Activated T-helper 2 cell treated with anti-CD3 and anti-CD28 coated beads, Interferon-gamma antibody, Interleukin-2, Interleukin-4, amounts not matched to agents 10 μg/mL and 5 μg/mL and 100 μg/mL, durations not matched to agents 14 hours and 24 hours and 36 hours (primary cell): Measurements from ENCODE around the gene TXNDC8. TPM values are rescaled to one million over a fixed set of nuclear protein-coding genes. Genes with fewer than 3 reads are reported as not detected.
A peak's percentile ranks its signal among the peaks of the same experiment; 100 is the strongest.

Experiments
- DNase-seq: peaks from one replicate; pipeline ENCODE4 v3.0.0; 2021; ENCODE audit warnings: low spot score
- H3K27ac Mint-ChIP-seq: one replicate; pipeline ENCODE4 v1.8.0; 2021; ENCODE audit warnings: mixed read lengths
- H3K27me3 Mint-ChIP-seq: one replicate; pipeline ENCODE4 v1.8.0; 2021; ENCODE audit warnings: low read depth, mixed read lengths
- H3K36me3 Mint-ChIP-seq: one replicate; pipeline ENCODE4 v1.8.0; 2021; ENCODE audit warnings: low read depth, mixed read lengths
- H3K4me1 Mint-ChIP-seq: one replicate; pipeline ENCODE4 v1.8.0; 2021; ENCODE audit warnings: low read depth, mixed read lengths
- H3K4me3 Mint-ChIP-seq: one replicate; pipeline ENCODE4 v1.8.0; 2021; ENCODE audit warnings: low read depth, mild to moderate bottlenecking, moderate library complexity, mixed read lengths
- H3K9me3 Mint-ChIP-seq: one replicate; pipeline ENCODE4 v1.8.0; 2021; ENCODE audit warnings: mixed read lengths
- intact Hi-C: fragments of 100-400 bp; cut with micrococcal nuclease; formaldehyde crosslinking; loops from one replicate; pipeline ENCODE4 v1.15.1; 2023
- total RNA-seq: library from RNA; stranded (reverse); gene quantifications from 2 replicates; pipeline ENCODE4 v1.2.3, GENCODE V29; 2022

The TXNDC8 gene
- total RNA-seq, 1 donor from 2014 or later = not detected

- intact Hi-C loops = loop anchor here (5.0 to 10.0 kb wide), 5 partner anchors 111 to 1376 kb away; partner anchors contain the start of genes CTNNAL1, DNAJC25, ECPAS and TMEM245
- no peaks in the 10 kb centered on the region for H3K9me3 Mint-ChIP-seq
- H3K27me3 Mint-ChIP-seq = peaks cover 10% of the 10 kb centered on the region
- H3K36me3 Mint-ChIP-seq = peaks cover 22% of the 10 kb centered on the region
- H3K27ac Mint-ChIP-seq = peak overlapping the region; percentile 76
- no peak for DNase-seq
- peaks cover 33% of the 10 kb centered on the region for H3K4me1 Mint-ChIP-seq
- H3K4me3 Mint-ChIP-seq = peak overlapping the region; percentile 18
These were observed 79.0 kb downstream of the TXNDC8 start for GRCh38 chr9:110258690-110259091.

DNA sequence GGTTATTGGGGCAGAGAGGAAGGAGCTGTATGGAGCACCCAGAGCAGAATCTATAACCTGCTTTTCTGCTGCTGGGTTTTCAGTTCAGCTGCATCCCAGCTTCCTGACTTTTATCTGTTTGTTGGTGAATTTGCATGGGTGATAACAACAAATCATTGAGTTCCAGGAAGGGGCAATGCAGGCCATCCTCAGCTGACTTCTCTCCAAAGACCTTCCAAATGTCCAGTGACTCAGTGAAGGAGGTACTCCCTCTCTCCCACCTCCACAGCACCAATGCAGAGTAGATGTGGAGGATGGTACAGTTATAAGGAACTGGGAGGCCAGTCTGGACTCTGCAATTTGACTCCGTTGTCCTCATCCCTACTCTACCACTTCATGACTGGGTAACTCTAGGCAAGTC, 79.7 kb downstream of the TXNDC8 start:
- Mint-ChIP-seq H3K4me1 (peaks cover 41% of the 10 kb centered on the region), H3K27ac (peak overlapping the region; percentile 99), H3K9me3 (no peaks in the 10 kb centered on the region), H3K36me3 (peaks cover 29% of the 10 kb centered on the region), H3K27me3 (peaks cover 6% of the 10 kb centered on the region), H3K4me3 (peak overlapping the region; percentile 95)
- DNase-seq = no peak
- intact Hi-C loops = loop anchor here (1.0 to 10.0 kb wide), 9 partner anchors 111 to 1377 kb away; partner anchors contain the start of genes CTNNAL1, DNAJC25, ECPAS and TMEM245

GRCh38 chr9:110257097-110257841, 80.4 kb downstream of the TXNDC8 start:
- Mint-ChIP-seq H3K9me3 (no peaks in the 10 kb centered on the region), H3K4me1 (peaks cover 47% of the 10 kb centered on the region), H3K4me3 (peak overlapping the region; percentile 95), H3K27me3 (peaks cover 2% of the 10 kb centered on the region), H3K27ac (peak overlapping the region; percentile 99), H3K36me3 (peaks cover 36% of the 10 kb centered on the region)
- intact Hi-C loops = loop anchor here (1.0 to 10.0 kb wide), 9 partner anchors 110 to 1378 kb away; partner anchors contain the start of genes CTNNAL1, DNAJC25, ECPAS and TMEM245
- DNase-seq = no peak

DNA sequence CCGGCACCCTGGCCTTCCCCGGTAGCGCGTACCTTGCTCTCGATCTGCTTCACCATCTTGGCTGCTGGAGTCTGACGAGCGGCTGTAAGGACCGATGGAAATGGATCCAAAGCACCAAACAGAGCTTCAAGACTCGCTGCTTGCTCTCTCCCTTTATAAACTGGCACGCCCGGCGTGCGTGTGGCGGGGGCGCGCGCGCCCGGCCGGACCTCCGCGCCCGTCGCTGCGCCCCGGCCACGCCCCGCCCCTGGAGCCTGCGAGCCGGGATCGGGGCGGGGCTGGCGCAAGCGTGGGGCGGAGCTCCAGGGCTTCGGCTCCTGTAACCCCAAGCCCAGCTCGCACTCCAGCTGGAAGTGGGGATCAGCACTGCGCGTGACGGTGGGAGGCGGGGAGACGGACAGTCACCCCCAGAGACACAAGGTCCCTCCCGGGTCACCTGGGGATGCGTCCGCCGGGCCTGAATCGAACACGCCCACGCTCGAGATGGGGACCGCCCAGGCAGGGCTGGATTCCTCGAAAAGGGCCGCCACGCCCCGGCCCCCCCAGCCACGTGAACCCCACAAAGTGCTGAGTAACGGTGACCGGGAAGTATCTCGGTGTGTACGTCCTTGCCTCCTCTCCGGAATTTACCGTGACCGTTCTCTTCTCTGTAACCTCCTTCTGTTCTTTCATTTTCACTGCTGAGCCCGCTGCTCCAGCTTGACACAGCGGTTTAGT, 81.1 kb downstream of the TXNDC8 start, which contains the start of gene TXN:
TXN (minus strand) TSS at position 128 of the 717 bp plus-strand sequence; CDS start at position 56, 72 bp downstream.
- Mint-ChIP-seq H3K9me3 (no peaks in the 10 kb centered on the region), H3K27me3 (no peaks in the 10 kb centered on the region), H3K4me3 (peak within 1 kb of the TSS; percentile 95), H3K27ac (peak within 1 kb of the TSS; percentile 99), H3K36me3 (peaks cover 43% of the 10 kb centered on the region), H3K4me1 (peaks cover 49% of the 10 kb centered on the region)
- DNase-seq = peak; percentile 82
- intact Hi-C loops = loop anchor here (1.0 to 10.0 kb wide), 10 partner anchors 109 to 1378 kb away; partner anchors contain the start of genes CTNNAL1, DNAJC25, ECPAS and TMEM245

- DNase-seq = peak; percentile 39
- H3K36me3 Mint-ChIP-seq = peaks cover 48% of the 10 kb centered on the region
- intact Hi-C loops = loop anchor here (1.0 to 10.0 kb wide), 8 partner anchors 108 to 1379 kb away; partner anchors contain the start of genes CTNNAL1, DNAJC25, ECPAS and TMEM245
- peaks cover 51% of the 10 kb centered on the region for H3K4me1 Mint-ChIP-seq
- H3K4me3 Mint-ChIP-seq = peak overlapping the region; percentile 95
- peak overlapping the region; percentile 99 for H3K27ac Mint-ChIP-seq
- no peaks in the 10 kb centered on the region for H3K27me3 Mint-ChIP-seq
- H3K9me3 Mint-ChIP-seq = no peaks in the 10 kb centered on the region
These were observed 81.9 kb downstream of the TXNDC8 start for GRCh38 chr9:110255463-110256379.

DNA sequence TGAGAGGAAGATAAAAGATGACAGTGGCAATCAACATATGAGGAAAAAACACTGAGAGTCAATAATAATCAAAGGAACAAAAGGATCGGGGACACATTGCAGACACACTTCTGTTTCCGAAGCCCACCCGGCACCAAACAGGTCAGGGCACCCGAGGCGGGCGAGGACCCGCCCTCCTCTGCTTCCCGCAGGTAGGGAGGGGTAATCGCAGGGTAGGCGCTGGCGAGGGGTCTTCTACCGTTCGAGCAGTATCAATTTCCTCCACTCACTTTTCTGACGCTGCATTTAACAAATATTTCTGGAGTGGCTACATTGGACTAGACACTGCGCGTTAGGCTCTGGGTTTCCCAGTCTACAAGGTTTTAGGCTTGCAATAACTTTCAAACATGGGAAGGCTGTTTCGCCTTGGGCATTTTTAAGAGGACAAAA, 82.6 kb downstream of the TXNDC8 start:
- Mint-ChIP-seq H3K4me3 (peak overlapping the region; percentile 95), H3K4me1 (peaks cover 55% of the 10 kb centered on the region), H3K27ac (peak overlapping the region; percentile 99), H3K27me3 (no peaks in the 10 kb centered on the region), H3K36me3 (peaks cover 55% of the 10 kb centered on the region), H3K9me3 (no peaks in the 10 kb centered on the region)
- intact Hi-C loops = loop anchor here (5.0 to 10.0 kb wide), 5 partner anchors 108 to 1380 kb away; partner anchors contain the start of genes CTNNAL1, DNAJC25, ECPAS and TMEM245
- DNase-seq = no peak

DNA sequence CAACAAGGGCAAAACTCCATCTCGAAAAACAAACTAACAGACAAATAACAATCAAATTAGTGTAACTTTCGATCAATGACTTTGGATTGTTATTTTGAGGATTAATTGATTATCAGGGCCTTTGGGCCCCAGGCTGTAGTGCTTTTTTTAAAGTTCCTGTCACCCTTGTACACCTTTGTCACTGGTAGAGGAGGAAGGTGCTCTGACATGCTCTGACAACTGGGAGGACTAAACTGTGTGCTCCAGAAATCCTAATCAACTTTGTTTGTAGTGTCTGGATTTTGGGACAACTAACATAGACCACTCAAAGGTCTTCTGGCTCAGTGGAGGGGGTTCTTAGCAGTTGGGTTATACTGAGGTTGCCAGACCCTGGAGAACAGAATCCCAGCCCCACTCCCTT, 83.2 kb downstream of the TXNDC8 start:
- no peaks in the 10 kb centered on the region for H3K9me3 Mint-ChIP-seq
- peaks cover 61% of the 10 kb centered on the region for H3K36me3 Mint-ChIP-seq

More for the DNA sequence above, 83.2 kb downstream of the TXNDC8 start:
- no peaks in the 10 kb centered on the region for H3K27me3 Mint-ChIP-seq
- DNase-seq = no peak
- peak overlapping the region; percentile 95 for H3K4me3 Mint-ChIP-seq
- intact Hi-C loops = loop anchor here (10.0 kb wide), 2 partner anchors 1140 to 1380 kb away; partner anchors contain the start of genes DNAJC25 and TMEM245
- H3K4me1 Mint-ChIP-seq = peaks cover 57% of the 10 kb centered on the region
- H3K27ac Mint-ChIP-seq = peak overlapping the region; percentile 99

Other genes with a start within 250 kb of the TXNDC8 start
- gene C9orf152, start 129.7 kb downstream of the TXNDC8 start, total RNA-seq = not detected in 2 replicates
- 539 and 551 TPM in 2 replicates for gene TXN, start 81.4 kb downstream of the TXNDC8 start, total RNA-seq
- not detected in 2 replicates for gene SVEP1, start 241.9 kb upstream of the TXNDC8 start, total RNA-seq